ENCODE data around the gene MED26. TPM values are rescaled to one million over a fixed set of nuclear protein-coding genes. Genes with fewer than 3 reads are reported as not detected.

Gene MED26
- total RNA-seq, 4 donors from 2014 or later: 5.4 to 13.9 (median 8.9) TPM

GRCh38 chr19:16605553-16605994 is 22.4 kb downstream of the MED26 start:
- Histone ChIP-seq H3K27ac (peak overlapping the region in 2 of 4 donors; percentile 0 to 31), H3K36me3 (no peaks in the 10 kb centered on the region), H3K27me3 (no peaks in the 10 kb centered on the region), H3K4me3 (no peak overlapping the region), H3K9me3 (no peaks in the 10 kb centered on the region), H3K4me1 (peaks cover 0 to 25% (median 7%) of the 10 kb centered on the region in 4 donors)
- DNase-seq: no peak
- no peak for TF ChIP-seq POLR2A (IDR thresholded peaks at IDR 0.05)
- TF ChIP-seq, protein P1, sequence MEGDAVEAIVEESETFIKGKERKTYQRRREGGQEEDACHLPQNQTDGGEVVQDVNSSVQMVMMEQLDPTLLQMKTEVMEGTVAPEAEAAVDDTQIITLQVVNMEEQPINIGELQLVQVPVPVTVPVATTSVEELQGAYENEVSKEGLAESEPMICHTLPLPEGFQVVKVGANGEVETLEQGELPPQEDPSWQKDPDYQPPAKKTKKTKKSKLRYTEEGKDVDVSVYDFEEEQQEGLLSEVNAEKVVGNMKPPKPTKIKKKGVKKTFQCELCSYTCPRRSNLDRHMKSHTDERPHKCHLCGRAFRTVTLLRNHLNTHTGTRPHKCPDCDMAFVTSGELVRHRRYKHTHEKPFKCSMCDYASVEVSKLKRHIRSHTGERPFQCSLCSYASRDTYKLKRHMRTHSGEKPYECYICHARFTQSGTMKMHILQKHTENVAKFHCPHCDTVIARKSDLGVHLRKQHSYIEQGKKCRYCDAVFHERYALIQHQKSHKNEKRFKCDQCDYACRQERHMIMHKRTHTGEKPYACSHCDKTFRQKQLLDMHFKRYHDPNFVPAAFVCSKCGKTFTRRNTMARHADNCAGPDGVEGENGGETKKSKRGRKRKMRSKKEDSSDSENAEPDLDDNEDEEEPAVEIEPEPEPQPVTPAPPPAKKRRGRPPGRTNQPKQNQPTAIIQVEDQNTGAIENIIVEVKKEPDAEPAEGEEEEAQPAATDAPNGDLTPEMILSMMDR (IDR thresholded peaks at IDR 0.05): no peak

DNA sequence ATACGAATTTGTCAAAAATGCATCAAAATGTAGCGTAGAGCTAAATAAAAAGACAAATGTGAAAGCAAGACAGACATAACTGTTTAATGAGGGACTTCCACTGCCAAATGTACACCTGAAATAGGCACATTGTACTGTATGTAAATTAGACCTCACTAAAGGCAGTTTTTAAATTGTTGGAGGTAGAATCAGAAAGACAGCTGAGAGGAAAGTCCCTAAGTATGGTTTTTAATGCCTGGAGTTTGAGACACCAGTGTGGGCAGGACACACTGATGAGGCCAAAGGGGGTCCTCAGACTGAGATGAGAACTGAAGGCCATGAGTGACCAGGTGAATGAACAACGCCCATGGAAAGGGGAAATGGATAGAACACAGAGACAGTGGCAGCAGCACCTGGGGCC is 22.9 kb downstream of the MED26 start:
- Histone ChIP-seq H3K4me3 (no peak overlapping the region), H3K4me1 (peaks cover 0 to 25% (median 6%) of the 10 kb centered on the region in 4 donors), H3K27me3 (no peaks in the 10 kb centered on the region), H3K27ac (no peak overlapping the region), H3K36me3 (no peaks in the 10 kb centered on the region), H3K9me3 (no peaks in the 10 kb centered on the region)
- DNase-seq: no peak
- no peak for TF ChIP-seq POLR2A (IDR thresholded peaks at IDR 0.05)
- TF ChIP-seq, protein P1 (IDR thresholded peaks at IDR 0.05): no peak

DNA sequence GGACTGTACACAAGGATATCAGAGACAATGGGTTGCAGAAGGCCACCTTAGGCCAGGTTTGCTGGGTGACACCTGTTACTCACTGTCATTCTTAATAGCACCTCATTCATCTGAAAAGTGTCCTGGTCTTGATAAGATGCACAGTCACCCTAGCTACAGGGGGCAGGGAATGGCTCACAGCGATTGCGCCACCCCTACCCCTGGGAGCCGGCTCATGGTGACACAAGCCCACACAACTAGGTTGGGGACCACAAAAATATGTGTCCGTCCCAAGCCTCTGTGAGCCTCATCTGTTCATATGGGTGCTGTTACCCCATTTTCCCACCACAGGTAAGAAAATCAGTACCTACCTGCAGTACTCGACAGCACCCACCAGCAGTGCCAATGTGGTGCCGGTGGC is 23.4 kb downstream of the MED26 start:
- no peaks in the 10 kb centered on the region for H3K9me3 ChIP-seq
- H3K27ac ChIP-seq: no peak overlapping the region
- H3K36me3 ChIP-seq: no peaks in the 10 kb centered on the region
- TF ChIP-seq, protein P1 (IDR thresholded peaks at IDR 0.05): no peak
- TF ChIP-seq POLR2A (IDR thresholded peaks at IDR 0.05): no peak
- peaks cover 0 to 28% (median 6%) of the 10 kb centered on the region in 4 donors for H3K4me1 ChIP-seq
- H3K4me3 ChIP-seq: no peak overlapping the region
- no peaks in the 10 kb centered on the region for H3K27me3 ChIP-seq
- no peak for DNase-seq

DNA sequence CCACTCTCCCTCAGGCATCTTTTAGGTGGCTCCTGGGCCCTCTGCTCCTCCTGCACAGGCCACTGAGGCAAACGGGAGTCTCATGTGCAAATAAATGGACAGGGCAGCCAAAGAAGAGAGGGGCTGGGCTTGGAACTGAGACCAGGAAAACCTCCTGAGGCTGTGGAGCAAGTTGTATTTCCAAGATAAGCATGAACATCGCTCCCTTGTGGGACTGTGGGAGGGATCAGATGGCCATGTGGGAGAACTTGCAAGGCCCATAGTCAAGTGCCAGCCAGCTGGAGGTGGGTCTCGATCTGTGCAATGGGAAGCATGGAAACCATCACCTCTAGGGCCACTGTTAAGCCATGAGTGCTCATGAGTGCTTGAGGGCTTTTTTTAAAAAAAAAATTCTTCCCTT is 24.9 kb downstream of the MED26 start:
- Histone ChIP-seq H3K27ac (no peak overlapping the region), H3K4me1 (peaks cover 0 to 33% (median 3%) of the 10 kb centered on the region in 4 donors), H3K27me3 (no peaks in the 10 kb centered on the region), H3K4me3 (no peak overlapping the region), H3K36me3 (no peaks in the 10 kb centered on the region), H3K9me3 (no peaks in the 10 kb centered on the region)
- no peak for DNase-seq
- TF ChIP-seq POLR2A (IDR thresholded peaks at IDR 0.05): no peak
- TF ChIP-seq, protein P1 (IDR thresholded peaks at IDR 0.05): no peak

- Histone ChIP-seq H3K9me3 (no peaks in the 10 kb centered on the region), H3K4me1 (peaks cover 0 to 23% (median 0%) of the 10 kb centered on the region in 4 donors), H3K27me3 (no peaks in the 10 kb centered on the region), H3K36me3 (no peaks in the 10 kb centered on the region), H3K4me3 (no peak overlapping the region), H3K27ac (no peak overlapping the region)
- TF ChIP-seq POLR2A (IDR thresholded peaks at IDR 0.05): no peak
- TF ChIP-seq, protein P1 (IDR thresholded peaks at IDR 0.05): no peak
- DNase-seq: no peak
These were observed 26.5 kb downstream of the MED26 start for GRCh38 chr19:16601378-16602052.
